Measurements from ENCODE around the gene OR10G2.

- no peak for TF ChIP-seq TSHZ2 (CRISPR knock-in tag; IDR thresholded peaks at IDR 0.05)
- no peak for TF ChIP-seq PATZ1 (CRISPR knock-in tag; IDR thresholded peaks at IDR 0.05; ENCODE audit: borderline replicate concordance)
Measured at GRCh38 chr14:21652209-21652808, 17.6 kb upstream of the OR10G2 start.
